Progenitor cell of endocrine pancreas (in vitro differentiated cells): ENCODE measurements around the gene NUDT5. TPM values are rescaled to one million over a fixed set of nuclear protein-coding genes. Genes with fewer than 3 reads are reported as not detected.
A peak's percentile ranks its signal among the peaks of the same experiment; 100 is the strongest.

Source experiments
- DNase-seq: peaks from one replicate; pipeline ENCODE4 v3.0.0; 2021; ENCODE audit warnings: low spot score; ENCODE audit not compliant: unreplicated experiment
- H3K27ac Mint-ChIP-seq: 2 replicates; pipeline ENCODE4 v1.8.0; 2021; ENCODE audit warnings: mild to moderate bottlenecking, moderate library complexity, mixed read lengths
- H3K27me3 Mint-ChIP-seq: 2 replicates; pipeline ENCODE4 v1.8.0; 2021; ENCODE audit warnings: mixed read lengths
- H3K36me3 Mint-ChIP-seq: 2 replicates; pipeline ENCODE4 v1.8.0; 2022; ENCODE audit warnings: mixed read lengths; ENCODE audit not compliant: insufficient read depth
- H3K4me1 Mint-ChIP-seq: 2 replicates; pipeline ENCODE4 v1.8.0; 2021; ENCODE audit warnings: low read depth, mixed read lengths
- H3K4me3 Mint-ChIP-seq: 2 replicates; pipeline ENCODE4 v1.8.0; 2021; ENCODE audit warnings: low read depth, mild to moderate bottlenecking, moderate library complexity, mixed read lengths
- H3K9me3 Mint-ChIP-seq: 2 replicates; pipeline ENCODE4 v1.8.0; 2021; ENCODE audit warnings: low read depth, mixed read lengths
- CTCF ChIP-seq: fragments of 200-600 bp; sonication (generic); IDR thresholded peaks from one replicate; pipeline ENCODE4 v1.5.0; 2021; ENCODE audit warnings: antibody characterized with exemption, mild to moderate bottlenecking; ENCODE audit not compliant: unreplicated experiment
- total RNA-seq: library from RNA; stranded (reverse); gene quantifications from 2 replicates; pipeline ENCODE4 v1.2.1, GENCODE V29; 2021

Gene NUDT5
- total RNA-seq, 1 donor from 2014 or later: 56.5 TPM

GRCh38 chr10:12225444-12225843, 29.8 kb upstream of the NUDT5 start:
- Mint-ChIP-seq H3K27me3 (no peaks in the 10 kb centered on the region), H3K27ac (no peak overlapping the region), H3K9me3 (peaks cover 3% of the 10 kb centered on the region), H3K4me1 (no peaks in the 10 kb centered on the region), H3K4me3 (no peak overlapping the region), H3K36me3 (peaks cover 51% of the 10 kb centered on the region)
- DNase-seq: no peak
- TF ChIP-seq CTCF: no peak

- H3K36me3 Mint-ChIP-seq: peaks cover 51% of the 10 kb centered on the region
- no peak overlapping the region for H3K4me3 Mint-ChIP-seq
- DNase-seq: no peak
- H3K27ac Mint-ChIP-seq: peak overlapping the region; percentile 64
- TF ChIP-seq CTCF: no peak
- H3K9me3 Mint-ChIP-seq: peaks cover 3% of the 10 kb centered on the region
- no peaks in the 10 kb centered on the region for H3K4me1 Mint-ChIP-seq
- H3K27me3 Mint-ChIP-seq: no peaks in the 10 kb centered on the region
Measured at GRCh38 chr10:12221323-12222298, 25.9 kb upstream of the NUDT5 start.

- Mint-ChIP-seq H3K4me1 (no peaks in the 10 kb centered on the region), H3K27ac (no peak overlapping the region), H3K27me3 (no peaks in the 10 kb centered on the region), H3K4me3 (no peak overlapping the region), H3K36me3 (peaks cover 36% of the 10 kb centered on the region), H3K9me3 (no peaks in the 10 kb centered on the region)
- DNase-seq: no peak
- TF ChIP-seq CTCF: no peak
Measured at GRCh38 chr10:12218991-12219390, 23.3 kb upstream of the NUDT5 start.

GRCh38 chr10:12214763-12215218, 19.1 kb upstream of the NUDT5 start:
- H3K36me3 Mint-ChIP-seq: peaks cover 33% of the 10 kb centered on the region
- peak; percentile 74 for TF ChIP-seq CTCF
- H3K9me3 Mint-ChIP-seq: no peaks in the 10 kb centered on the region
- H3K4me3 Mint-ChIP-seq: no peak overlapping the region
- no peaks in the 10 kb centered on the region for H3K27me3 Mint-ChIP-seq
- H3K4me1 Mint-ChIP-seq: no peaks in the 10 kb centered on the region
- no peak overlapping the region for H3K27ac Mint-ChIP-seq
- DNase-seq: no peak

GRCh38 chr10:12214093-12214492, 18.4 kb upstream of the NUDT5 start:
- Mint-ChIP-seq H3K36me3 (peaks cover 32% of the 10 kb centered on the region), H3K4me3 (no peak overlapping the region), H3K27ac (peak overlapping the region; percentile 76), H3K4me1 (no peaks in the 10 kb centered on the region), H3K27me3 (no peaks in the 10 kb centered on the region), H3K9me3 (no peaks in the 10 kb centered on the region)
- TF ChIP-seq CTCF: no peak
- DNase-seq: no peak
